H1 (cell line): ENCODE results near the gene MMP12. TPM values are rescaled to one million over a fixed set of nuclear protein-coding genes. Genes with fewer than 3 reads are reported as not detected.

Source experiments
- ASH2L ChIP-seq: fragments of 200-600, 300-600 bp; sonication (generic); IDR thresholded peaks from one replicate; pipeline ENCODE4 v1.7.1; 2017; ENCODE audit warnings: low read length
- BACH1 ChIP-seq: IDR thresholded peaks from 2 replicates; pipeline ENCODE4 v1.6.1; 2012; ENCODE audit warnings: low read length, improper control_type of control experiment
- SUZ12 ChIP-seq: fragments of 200-600 bp; sonication (generic); IDR thresholded peaks from 2 replicates; pipeline ENCODE4 v1.6.1; 2012; ENCODE audit warnings: mild to moderate bottlenecking, inconsistent platforms, low read length, moderate library complexity, mixed read lengths
- polyA plus RNA-seq, 7 experiments: library from polyadenylated mRNA; depleted of rRNA in 3 of 7; stranded (reverse) in 5 of 7; unstranded in 2 of 7; fragments of >200 nt in 5 of 7; fragments of 200-250 nt in 2 of 7; gene quantifications; 1 replicate in 5 of 7; 2 replicates in 1 of 7; 4 replicates in 1 of 7; pipeline versions ENCODE4 v1.2.1 to v1.2.3, GENCODE V29; 2011 to 2013; ENCODE audit warnings: missing spikeins in 2 of 7, mixed read lengths in 2 of 7
- total RNA-seq: library from RNA; stranded (reverse); fragmentation: NEBNext Ultra II Directional; extraction: Animal tissue kit (Norgen Biotek cat#: 25700); gene quantifications from 2 replicates; pipeline ENCODE4 v1.2.1, GENCODE V29; 2021

The MMP12 gene
- total and polyA plus RNA-seq, 2 of the 8 experiments (the other 6 are each of a cell fraction or from before 2014, with no cell fraction given), result not detected

DNA sequence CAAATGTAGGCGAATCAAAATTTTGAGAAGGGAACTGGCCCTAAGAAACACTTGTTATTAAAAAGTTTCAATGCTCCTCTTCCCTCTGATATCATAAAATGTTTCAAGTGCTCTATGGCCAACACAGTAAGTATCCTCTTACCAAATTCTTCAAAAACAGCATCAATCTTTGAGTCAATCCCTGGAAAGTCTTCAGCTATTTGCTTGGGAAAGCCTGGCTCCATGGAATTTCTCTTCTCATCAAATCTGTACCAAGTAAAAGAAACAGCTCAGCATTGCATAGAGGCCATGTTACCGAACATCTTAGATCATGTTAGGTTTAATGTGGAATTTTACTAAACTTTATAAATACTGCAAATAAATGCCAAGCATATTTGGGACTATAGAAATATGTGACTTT lies 37.6 kb downstream of the MMP12 start (continued):
- TF ChIP-seq SUZ12 (no peak), ASH2L (no peak), BACH1 (no peak)
- TF ChIP-seq, all 59 proteins: peak for 0
